MCF 10A (cell line): Measurements from ENCODE around the gene NELFA. TPM values are rescaled to one million over a fixed set of nuclear protein-coding genes. Genes with fewer than 3 reads are reported as not detected.

ENCODE experiments used
- BruUV-seq: library from RNA; stranded (reverse); fragments of 400-500 nt; replicated peaks from 2 replicates; lab custom pipeline; 2021; lab: Mats Ljungman, UMichigan
- CTCF ChIA-PET: fragments of 300-600 bp; sonication (Branson Sonifier 250); formaldehyde crosslinking; extraction: SDS; loops from one replicate; lab custom pipeline; 2021; ENCODE audit warnings: antibody characterized with exemption, inconsistent platforms; lab: Yijun Ruan, JAX
- POLR2A ChIA-PET: fragments of 300-600, 350-650 bp; sonication (Branson Sonifier 250); formaldehyde crosslinking; extraction: SDS; loops from one replicate; lab custom pipeline; 2020; ENCODE audit warnings: antibody characterized with exemption, inconsistent platforms; lab: Yijun Ruan, JAX
- DNase-seq: peaks from one replicate; pipeline ENCODE4 v3.0.0-alpha.2; 2018; ENCODE audit not compliant: unreplicated experiment
- H3K27ac Mint-ChIP-seq: one replicate; pipeline ENCODE4 v1.8.0; 2022; ENCODE audit warnings: mild to moderate bottlenecking, low read depth, mixed read lengths; ENCODE audit not compliant: unreplicated experiment
- H3K27me3 Mint-ChIP-seq: one replicate; pipeline ENCODE4 v1.8.0; 2022; ENCODE audit warnings: mixed read lengths; ENCODE audit not compliant: insufficient read depth, unreplicated experiment
- H3K36me3 Mint-ChIP-seq: one replicate; pipeline ENCODE4 v1.8.0; 2022; ENCODE audit warnings: mild to moderate bottlenecking, moderate library complexity, mixed read lengths; ENCODE audit not compliant: insufficient read depth, unreplicated experiment
- H3K4me1 Mint-ChIP-seq: one replicate; pipeline ENCODE4 v1.8.0; 2022; ENCODE audit warnings: mixed read lengths; ENCODE audit not compliant: insufficient read depth, unreplicated experiment
- H3K4me3 Mint-ChIP-seq: one replicate; pipeline ENCODE4 v1.8.0; 2022; ENCODE audit warnings: mild to moderate bottlenecking, moderate library complexity, mixed read lengths; ENCODE audit not compliant: unreplicated experiment
- H3K9me3 Mint-ChIP-seq: one replicate; pipeline ENCODE4 v1.8.0; 2022; ENCODE audit warnings: mixed read lengths; ENCODE audit not compliant: unreplicated experiment
- intact Hi-C: fragments of 100-400 bp; cut with micrococcal nuclease; formaldehyde crosslinking; loops from 2 replicates; pipeline ENCODE4 v1.14.1; 2022
- total RNA-seq: library from RNA; stranded (reverse); gene quantifications from 2 replicates; pipeline ENCODE4 v1.2.3, GENCODE V29; 2022
- TF ChIP-seq, protein P1 (sequence below): fragments of 200-600 bp; IDR thresholded peaks from one replicate; pipeline ENCODE4 v1.8.0; 2022; ENCODE audit warnings: antibody characterized with exemption, mild to moderate bottlenecking; ENCODE audit not compliant: unreplicated experiment

NELFA gene
- total RNA-seq, 1 experiment from 2014 or later = 36.2 TPM

DNA sequence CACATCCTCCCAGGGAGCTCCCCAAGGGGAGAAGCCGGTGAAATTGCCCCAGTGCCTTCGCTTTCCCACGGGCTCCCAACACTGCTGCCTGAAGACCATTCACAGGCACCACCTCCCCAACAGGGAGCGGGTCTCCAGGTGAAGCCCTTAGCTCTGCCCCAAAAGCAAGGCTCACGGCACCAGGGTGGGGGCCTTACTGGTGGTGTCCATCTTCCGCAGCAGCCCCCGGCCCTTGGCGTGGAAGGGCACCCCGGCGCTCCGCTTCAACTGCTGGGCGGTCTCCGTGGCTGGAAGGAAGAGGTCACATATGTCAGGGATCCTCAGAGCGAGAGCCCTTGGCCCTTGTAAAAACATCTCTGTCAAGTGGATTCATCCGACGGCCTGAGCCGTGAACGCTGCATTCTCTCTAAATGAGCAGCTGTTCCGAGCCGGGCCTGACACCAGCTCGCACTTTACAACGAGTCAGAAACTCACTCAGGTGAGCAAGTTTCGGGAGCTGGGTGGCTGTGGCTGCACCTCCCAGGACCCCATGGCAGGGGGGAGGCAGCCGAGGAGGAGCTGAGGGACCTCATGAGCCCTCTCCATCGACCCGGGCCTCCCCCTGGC, 20.9 kb downstream of the NELFA start:
- intact Hi-C loops = no loop called here
- TF ChIP-seq, protein P1, sequence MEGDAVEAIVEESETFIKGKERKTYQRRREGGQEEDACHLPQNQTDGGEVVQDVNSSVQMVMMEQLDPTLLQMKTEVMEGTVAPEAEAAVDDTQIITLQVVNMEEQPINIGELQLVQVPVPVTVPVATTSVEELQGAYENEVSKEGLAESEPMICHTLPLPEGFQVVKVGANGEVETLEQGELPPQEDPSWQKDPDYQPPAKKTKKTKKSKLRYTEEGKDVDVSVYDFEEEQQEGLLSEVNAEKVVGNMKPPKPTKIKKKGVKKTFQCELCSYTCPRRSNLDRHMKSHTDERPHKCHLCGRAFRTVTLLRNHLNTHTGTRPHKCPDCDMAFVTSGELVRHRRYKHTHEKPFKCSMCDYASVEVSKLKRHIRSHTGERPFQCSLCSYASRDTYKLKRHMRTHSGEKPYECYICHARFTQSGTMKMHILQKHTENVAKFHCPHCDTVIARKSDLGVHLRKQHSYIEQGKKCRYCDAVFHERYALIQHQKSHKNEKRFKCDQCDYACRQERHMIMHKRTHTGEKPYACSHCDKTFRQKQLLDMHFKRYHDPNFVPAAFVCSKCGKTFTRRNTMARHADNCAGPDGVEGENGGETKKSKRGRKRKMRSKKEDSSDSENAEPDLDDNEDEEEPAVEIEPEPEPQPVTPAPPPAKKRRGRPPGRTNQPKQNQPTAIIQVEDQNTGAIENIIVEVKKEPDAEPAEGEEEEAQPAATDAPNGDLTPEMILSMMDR = no peak
- DNase-seq = no peak
- CTCF ChIA-PET = interaction anchor here (0.6 kb wide), 1 partner anchor 146 kb away, joined by 3 read pairs; no protein-coding TSS in a partner anchor
- Mint-ChIP-seq H3K4me3 (no peak overlapping the region), H3K27me3 (no peaks in the 10 kb centered on the region), H3K4me1 (peaks cover 5% of the 10 kb centered on the region), H3K27ac (no peak overlapping the region), H3K36me3 (peaks cover 58% of the 10 kb centered on the region), H3K9me3 (no peaks in the 10 kb centered on the region)
- POLR2A ChIA-PET = no interaction called here
- BruUV-seq = no TSS peak

DNA sequence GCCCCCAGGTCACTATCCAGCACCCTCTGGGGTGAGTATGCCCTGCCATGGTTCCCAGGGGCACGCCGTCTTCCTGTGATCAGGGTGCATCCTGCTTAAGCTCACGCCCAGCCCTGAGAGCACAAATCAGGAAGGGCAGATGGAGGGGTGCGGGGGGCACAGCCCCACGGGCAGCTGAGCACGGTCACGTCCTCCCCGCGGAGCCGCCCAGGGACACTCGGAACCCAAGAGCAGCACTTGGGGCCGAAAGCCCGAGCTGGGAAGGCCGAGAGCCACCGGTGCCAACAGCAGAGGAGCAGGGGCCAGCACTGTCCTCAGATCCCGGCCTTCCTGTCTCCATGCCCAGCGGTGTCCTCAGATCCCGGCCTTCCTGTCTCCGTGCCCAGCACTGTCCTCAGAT, 21.5 kb downstream of the NELFA start:
- Mint-ChIP-seq H3K27me3 (no peaks in the 10 kb centered on the region), H3K4me3 (no peak overlapping the region), H3K9me3 (no peaks in the 10 kb centered on the region), H3K4me1 (peaks cover 5% of the 10 kb centered on the region), H3K36me3 (peaks cover 63% of the 10 kb centered on the region), H3K27ac (no peak overlapping the region)
- no TSS peak for BruUV-seq
- TF ChIP-seq, protein P1 = no peak
- no peak for DNase-seq
- ChIA-PET CTCF (interaction anchor here (0.6 kb wide), 1 partner anchor 147 kb away, joined by 3 read pairs; no protein-coding TSS in a partner anchor), POLR2A (interaction anchor here (0.6 to 0.7 kb wide), 2 partner anchors 9 to 19 kb away, joined by 4 read pairs; no protein-coding TSS in a partner anchor)
- intact Hi-C loops = no loop called here

DNA sequence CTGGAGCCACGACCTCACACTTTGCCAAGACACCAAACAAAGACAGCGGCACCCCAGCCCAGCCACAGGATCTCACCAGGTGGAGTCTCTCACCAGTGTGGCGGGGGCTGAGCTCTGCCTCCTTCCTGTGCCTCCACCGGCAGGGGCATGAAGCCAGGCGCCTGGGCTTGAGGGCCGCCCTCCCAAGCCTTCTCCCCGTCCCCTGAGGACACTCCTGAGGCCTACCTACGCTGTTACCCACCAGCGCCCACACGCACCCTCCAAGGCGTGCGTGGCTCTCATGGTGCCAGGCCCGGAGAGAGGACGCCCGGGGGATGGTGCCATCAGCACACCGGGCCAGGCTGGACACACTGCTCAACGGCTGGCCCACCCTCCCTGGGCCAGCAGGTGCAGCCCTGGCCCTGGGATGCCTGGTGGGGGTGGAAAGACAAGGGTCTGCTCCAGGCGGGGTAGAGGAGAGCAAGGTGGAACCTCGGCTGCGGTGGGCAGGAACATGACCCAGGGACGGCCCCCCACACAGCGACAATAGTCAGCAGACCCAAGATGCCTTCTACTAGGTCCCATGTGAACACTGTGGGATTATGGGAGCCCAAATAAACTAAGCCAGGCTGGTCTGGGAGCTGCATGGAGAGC, 22.1 kb downstream of the NELFA start:
- Mint-ChIP-seq H3K9me3 (no peaks in the 10 kb centered on the region), H3K27me3 (no peaks in the 10 kb centered on the region), H3K27ac (no peak overlapping the region), H3K4me3 (no peak overlapping the region), H3K4me1 (peaks cover 7% of the 10 kb centered on the region), H3K36me3 (peaks cover 69% of the 10 kb centered on the region)
- CTCF ChIA-PET = no interaction called here
- no TSS peak for BruUV-seq
- no peak for DNase-seq
- POLR2A ChIA-PET = interaction anchor here (0.6 to 0.7 kb wide), 2 partner anchors 10 to 20 kb away, joined by 4 read pairs; no protein-coding TSS in a partner anchor
- TF ChIP-seq, protein P1 = no peak
- intact Hi-C loops = no loop called here

DNA sequence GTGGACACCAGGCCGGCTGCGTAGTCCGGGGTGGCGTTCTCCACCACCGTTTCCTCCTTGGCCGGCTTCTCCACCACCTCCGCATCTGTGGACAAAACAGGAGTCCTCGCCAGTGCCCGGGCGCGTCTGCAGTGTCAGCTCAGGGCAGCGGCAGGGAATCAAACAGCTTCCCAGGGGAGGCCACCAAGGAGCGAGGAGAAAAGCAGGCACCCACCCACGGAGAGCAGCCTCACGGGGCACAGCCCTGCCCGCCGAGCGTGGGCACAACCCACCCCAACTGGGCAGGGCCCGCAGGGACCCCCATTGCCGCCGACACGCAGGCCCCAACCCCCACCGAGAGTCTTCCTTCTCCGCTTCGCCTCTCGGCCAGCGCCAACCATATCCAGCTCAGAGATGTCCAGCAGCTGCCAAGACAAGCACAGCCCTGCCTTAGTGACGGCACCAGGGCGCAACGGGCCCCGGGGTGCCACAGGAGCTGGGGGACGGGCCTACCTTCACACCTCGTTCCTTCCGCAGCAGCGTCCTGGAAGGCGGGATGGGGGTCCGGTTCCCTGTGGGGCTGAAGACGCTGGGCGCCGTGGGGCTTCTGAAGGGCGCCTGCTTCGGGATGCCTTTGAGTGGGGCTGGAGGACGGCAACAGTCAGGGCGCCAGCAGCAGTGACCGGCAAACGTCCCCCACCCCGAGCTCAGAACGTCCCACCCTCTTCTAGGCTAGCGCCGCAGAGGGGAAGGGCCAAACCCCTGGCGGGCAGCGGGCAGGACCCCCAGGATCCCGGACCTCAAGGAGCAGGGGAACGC, 22.8 kb downstream of the NELFA start:
- no peaks in the 10 kb centered on the region for H3K9me3 Mint-ChIP-seq
- H3K27me3 Mint-ChIP-seq = no peaks in the 10 kb centered on the region
- peaks cover 9% of the 10 kb centered on the region for H3K4me1 Mint-ChIP-seq
- H3K36me3 Mint-ChIP-seq = peaks cover 76% of the 10 kb centered on the region
- CTCF ChIA-PET = no interaction called here
- POLR2A ChIA-PET = no interaction called here
- TF ChIP-seq, protein P1 = no peak
- BruUV-seq = no TSS peak
- H3K27ac Mint-ChIP-seq = no peak overlapping the region
- H3K4me3 Mint-ChIP-seq = no peak overlapping the region
- no peak for DNase-seq
- intact Hi-C loops = no loop called here
